GM18951 (cell line): Measurements from ENCODE around the gene C17orf107.
"Not testable (repeated sequence)": the region's sequence is repeated elsewhere in the genome, so short reads cannot be mapped to it uniquely, and the experiment has no call there.

Experiments
- POLR2A ChIP-seq: IDR thresholded peaks from 4 replicates; pipeline ENCODE4 v1.6.1; 2011; ENCODE audit warnings: mild to moderate bottlenecking; ENCODE audit not compliant: insufficient read length, insufficient read depth; ENCODE audit errors: extremely low read depth
- in situ Hi-C: fragments of 300-500 bp; cut with MboI; formaldehyde crosslinking; loops from one replicate; pipeline ENCODE4 v1.12.0; 2022; ENCODE audit warnings: low sequenced_read_pairs, mixed read lengths, inconsistent platforms; ENCODE audit not compliant: unreplicated experiment

Gene C17orf107

DNA sequence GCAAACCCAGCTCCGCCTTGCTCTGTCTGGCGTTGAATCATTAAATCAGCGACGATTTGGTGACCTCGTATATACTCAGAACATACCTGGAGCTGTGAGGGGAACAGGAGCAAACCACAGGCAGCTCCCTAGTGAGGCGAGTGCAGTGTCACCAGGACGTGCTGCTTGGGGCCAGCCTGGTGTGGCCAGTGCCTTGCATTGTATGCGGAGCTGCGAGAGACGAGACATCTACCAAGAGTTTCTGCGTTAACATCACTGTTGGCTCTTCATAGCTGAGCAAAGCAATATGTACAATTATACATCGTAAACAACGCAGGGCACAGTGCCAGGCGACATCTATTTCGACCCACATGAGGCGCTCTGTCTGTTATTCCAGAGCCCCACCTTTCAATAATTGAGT lies 38.3 kb upstream of the C17orf107 start:
- TF ChIP-seq POLR2A, result no peak
- in situ Hi-C loops, result no loop called here

DNA sequence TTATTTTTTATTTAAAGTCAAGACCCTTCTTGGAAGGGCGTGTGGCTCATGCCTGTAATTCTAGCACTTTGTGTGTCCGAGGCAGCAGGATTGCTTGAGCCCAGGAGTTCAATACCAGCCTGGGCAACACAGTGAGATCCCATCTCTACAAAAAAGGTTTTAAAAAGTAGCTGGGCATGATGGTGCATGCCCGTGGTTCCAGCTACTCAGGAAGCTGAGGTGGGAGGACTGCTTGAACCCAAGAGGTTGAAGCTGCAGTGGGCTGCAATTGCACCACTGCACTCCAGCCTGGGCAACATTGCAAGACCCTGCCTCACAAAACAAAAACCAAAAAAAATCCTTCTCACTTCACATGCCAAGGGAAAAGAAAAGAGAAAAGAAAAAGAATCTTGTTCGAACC lies 36.6 kb upstream of the C17orf107 start:
- in situ Hi-C loops, result no loop called here
- no peak for TF ChIP-seq POLR2A

DNA sequence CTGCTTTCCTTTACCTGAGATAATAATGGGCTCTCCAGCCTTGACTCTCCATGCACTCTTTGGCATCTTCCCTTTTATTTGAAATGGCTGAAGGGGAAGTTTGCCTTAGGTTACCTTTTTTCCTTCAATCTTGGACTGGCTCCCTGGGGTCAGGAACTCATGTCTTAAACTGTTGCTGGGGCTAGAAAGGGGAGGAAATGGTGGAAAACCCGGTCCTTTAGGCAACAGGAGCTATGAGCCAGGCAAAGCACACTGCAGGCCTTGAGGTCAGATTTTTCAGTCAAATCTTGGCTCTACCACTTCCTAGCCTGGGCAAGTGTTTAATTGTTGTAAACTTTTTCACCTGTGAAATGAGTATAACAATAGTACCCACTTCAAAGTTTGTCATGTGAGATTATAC lies 36.0 kb upstream of the C17orf107 start:
- in situ Hi-C loops, result no loop called here
- TF ChIP-seq POLR2A, result no peak

DNA sequence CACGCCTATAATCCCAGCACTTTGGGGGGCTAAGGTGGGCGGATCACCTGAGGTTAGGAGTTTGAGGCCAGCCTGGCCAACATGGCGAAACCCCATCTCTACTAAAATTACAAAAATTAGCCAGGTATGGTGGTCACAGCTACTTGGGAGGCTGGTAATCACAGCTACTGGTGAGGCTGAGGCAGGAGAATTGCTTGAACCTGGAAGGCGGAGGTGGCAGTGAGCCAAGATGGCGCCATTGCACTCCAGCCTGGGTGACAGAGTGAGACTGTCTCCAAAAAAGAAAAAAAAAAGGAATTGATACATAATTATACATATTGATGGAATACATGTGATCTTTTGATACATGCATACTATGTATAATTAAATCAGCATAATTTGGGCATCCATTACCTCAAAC lies 31.8 kb upstream of the C17orf107 start:
- in situ Hi-C loops, result not testable (repeated sequence)

DNA sequence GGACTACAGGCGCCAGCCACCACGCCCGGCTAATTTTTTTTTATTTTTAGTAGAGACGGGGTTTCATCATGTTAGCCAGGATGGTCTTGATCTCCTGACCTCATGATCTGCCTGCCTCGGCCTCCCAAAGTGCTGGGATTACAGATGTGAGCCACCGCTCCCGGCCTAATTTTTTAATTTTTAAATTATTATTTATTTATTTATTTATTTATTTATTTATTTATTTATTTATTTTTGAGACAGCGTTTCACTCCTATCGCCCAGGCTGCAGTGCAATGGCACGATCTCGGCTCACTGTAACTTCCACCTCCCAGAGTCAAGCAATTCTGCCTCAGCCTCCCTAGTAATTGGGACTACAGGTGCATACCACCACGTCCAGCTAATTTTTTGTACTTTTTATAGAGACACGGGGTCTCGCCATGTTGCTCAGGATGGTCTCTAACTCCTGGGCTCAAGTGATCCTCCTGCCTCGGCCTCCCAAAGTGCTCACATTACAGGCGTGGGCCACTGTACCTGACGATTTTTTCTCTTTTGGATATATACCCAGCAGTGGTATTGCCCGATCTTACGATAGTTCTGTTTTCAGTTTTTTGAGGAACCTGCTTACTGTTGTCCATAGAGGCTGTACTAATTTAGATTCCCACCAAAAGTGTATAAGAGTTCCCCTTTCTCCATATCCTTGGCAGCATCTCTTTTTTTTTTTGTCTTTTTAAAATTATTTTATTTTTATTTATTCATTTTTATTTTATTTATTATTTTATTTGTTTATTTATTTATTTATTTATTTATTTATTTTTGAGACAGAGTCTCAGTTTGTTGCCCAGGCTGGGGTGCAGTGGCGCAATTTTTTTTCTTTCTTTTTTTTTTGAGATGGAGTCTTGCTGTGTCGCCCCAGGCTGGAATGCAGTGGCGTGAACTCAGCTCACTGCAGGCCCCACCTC lies 30.0 kb upstream of the C17orf107 start:
- in situ Hi-C loops, result not testable (repeated sequence)

DNA sequence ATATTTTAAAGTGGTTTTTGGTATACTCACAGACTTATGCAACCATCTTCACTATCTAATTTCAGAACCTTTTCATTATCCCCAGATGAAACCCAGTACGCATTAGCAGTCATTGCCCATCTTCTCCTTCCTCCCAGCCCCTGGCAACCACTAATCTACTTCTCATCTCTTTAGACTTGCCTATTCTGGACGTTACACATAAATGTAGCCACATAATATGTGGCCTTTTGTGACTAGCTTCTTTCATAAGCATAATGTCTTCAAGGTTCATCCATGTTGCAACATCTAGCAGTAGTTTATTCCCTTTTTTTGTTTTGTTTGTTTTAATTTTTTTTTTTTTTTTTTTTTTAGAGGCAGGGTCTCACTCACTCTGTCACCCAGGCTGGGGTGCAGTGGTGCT lies 28.5 kb upstream of the C17orf107 start:
- in situ Hi-C loops, result no loop called here
- TF ChIP-seq POLR2A, result no peak

DNA sequence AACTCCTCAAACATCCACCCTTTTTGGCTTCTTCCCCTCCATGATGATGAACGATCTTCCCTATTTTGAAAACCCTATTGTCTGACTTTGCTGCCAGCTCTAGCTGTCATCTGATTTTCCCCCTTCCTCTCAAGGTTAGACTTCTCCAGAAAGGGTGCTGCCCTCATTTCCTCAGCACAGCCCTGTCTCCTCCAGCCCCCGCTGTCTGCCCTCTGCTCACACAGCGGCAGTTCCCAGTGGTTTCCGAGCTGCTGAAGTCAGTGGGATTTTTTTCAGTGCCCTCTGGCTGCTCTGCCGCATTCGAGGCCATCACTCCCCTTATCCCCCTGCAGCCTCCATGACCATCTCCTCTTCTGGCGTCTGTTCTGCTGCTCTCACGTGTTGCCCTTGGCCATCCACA lies 26.6 kb upstream of the C17orf107 start:
- in situ Hi-C loops, result no loop called here
- no peak for TF ChIP-seq POLR2A

DNA sequence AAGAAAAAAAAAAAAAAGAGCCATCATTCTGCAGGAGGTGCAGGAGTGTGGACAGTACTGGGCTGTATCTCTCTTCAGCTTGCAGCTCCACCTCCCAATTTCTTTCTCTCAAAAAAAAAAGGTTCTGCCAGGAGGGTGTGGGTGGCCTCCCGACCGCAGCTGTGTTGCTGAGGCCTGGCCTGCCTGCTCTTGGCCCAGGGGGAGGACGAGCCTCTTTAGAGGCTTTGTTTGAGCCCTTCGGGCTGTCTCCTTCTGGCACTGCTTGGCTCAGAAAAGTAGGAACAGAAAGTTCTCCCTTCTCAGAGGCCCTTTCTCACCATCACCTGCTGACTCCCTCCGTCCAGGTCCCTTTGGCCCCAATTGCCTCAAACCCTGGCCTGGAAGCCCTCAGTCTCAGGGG lies 22.2 kb upstream of the C17orf107 start:
- in situ Hi-C loops, result loop anchor here (25.0 kb wide), 1 partner anchor 315 kb away; the partner anchor contains the start of genes GGT6 and MYBBP1A
- no peak for TF ChIP-seq POLR2A

DNA sequence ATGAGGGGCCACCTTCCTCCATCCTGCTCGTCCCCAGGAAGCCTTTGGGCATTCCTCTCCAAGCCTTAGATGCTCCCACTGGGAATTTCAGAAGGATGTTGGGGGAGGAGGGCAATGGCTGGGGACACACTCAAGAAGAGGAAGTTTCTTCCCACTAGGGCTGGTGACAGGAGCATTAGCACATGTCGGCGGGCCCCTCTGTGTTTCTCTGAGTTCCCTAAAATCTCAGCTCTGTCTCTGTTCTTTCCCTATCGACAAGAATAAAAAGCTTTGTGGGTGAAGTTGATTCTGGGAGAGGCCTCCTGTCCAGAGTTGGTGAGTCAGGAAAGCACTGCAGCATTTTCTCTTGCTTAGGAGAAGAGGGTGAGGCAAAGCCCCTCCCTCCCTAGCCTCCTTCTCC lies 19.7 kb upstream of the C17orf107 start:
- TF ChIP-seq POLR2A, result no peak
- in situ Hi-C loops, result loop anchor here (25.0 kb wide), 1 partner anchor 317 kb away; the partner anchor contains the start of genes GGT6 and MYBBP1A

DNA sequence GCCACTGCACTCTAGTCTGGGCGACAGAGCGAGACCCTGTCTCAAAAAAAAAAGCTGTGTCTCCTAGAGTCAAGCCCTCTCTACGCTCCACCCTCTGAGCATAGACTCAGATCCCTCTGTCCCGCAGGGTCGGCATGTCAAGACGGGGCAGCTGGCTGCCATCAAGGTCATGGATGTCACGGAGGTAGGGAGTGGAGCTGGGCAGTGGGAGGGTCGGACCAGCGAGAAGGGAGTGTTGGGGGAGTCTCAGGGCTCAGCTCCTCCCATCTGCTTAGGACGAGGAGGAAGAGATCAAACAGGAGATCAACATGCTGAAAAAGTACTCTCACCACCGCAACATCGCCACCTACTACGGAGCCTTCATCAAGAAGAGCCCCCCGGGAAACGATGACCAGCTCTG lies 18.5 kb upstream of the C17orf107 start:
- in situ Hi-C loops, result loop anchor here (10.0 to 25.0 kb wide), 2 partner anchors 166 to 319 kb away; partner anchors contain the start of genes ARRB2, GGT6 and MYBBP1A
- TF ChIP-seq POLR2A, result no peak

DNA sequence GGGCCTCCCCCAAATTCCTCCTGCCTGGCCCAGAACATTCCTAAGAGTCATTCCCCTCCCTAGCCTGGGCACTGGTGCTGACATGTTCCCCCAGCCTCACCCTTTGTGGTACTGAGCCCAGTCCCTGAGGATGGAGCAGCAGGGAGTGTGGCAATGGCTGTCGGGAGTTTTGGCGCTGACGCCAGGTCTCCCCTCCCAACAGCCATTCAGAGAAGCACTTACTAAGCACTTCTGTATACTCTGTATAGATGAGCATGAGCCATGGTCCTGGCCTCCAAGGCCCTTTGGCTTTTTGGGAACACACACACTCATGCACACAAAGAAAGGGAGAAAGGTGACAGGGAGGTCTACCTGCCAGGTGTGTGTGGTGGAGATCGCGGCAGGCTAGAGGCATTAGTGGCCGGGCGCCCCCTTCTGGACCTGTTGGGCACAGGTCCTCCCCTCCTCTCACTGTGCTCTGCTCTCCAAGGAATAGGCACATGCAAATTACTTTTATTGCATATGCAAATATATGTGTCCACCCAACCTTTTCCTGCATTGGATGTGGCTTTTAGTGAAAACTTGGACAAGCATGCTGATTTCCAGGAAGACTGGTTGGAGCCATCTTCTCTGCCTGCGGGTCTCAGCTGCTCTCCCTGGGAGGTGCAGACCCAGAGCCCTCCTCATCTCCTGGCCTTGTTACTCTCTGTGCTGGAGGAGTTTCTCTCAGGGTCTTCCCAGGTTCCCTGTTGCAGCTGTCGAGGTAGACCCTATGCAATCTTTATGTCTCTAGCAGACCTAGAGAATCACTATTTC lies 17.4 kb upstream of the C17orf107 start:
- in situ Hi-C loops, result loop anchor here (10.0 to 25.0 kb wide), 2 partner anchors 167 to 320 kb away; partner anchors contain the start of genes ARRB2, GGT6 and MYBBP1A
- no peak for TF ChIP-seq POLR2A

DNA sequence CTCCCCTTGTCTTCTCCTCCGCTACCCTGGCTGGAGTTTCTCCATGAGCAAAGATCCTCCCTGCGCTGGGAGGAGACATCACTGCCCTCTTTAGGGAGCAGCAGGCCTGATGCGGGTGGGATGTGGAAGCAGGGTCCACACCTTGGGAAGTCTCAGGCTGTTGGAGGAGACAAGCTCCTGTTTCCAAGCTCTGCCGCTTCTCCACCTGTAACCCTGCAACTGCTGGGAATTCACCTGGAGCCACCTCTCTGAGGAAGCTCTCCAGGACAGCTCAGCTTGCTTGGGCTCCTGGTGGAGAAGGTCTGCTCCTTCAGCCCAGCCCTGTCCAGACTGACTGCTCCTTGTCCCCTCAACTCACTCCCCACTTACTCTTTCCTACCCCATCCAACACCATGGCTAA lies 14.8 kb upstream of the C17orf107 start:
- in situ Hi-C loops, result loop anchor here (10.0 to 25.0 kb wide), 2 partner anchors 170 to 322 kb away; partner anchors contain the start of genes ARRB2, GGT6 and MYBBP1A
- TF ChIP-seq POLR2A, result no peak

DNA sequence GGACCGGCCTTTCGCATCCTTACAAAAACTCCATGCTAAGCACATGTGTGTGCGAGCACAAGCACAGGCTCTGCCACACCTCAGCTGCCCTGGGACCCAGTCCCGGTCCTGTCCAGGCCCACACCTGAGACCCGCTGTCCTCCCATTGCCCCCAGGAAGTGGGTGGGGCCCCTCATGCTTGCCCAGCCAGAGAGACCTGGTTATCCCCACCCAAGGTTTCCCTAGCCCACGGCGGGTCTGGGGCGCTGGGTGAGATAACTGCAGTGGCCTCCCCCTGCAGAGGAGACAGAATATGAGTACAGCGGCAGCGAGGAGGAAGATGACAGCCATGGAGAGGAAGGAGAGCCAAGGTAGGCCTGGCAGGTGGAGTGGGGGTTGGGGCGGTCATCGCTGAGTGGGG lies 12.5 kb upstream of the C17orf107 start:
- no peak for TF ChIP-seq POLR2A
- in situ Hi-C loops, result loop anchor here (10.0 to 25.0 kb wide), 2 partner anchors 172 to 325 kb away; partner anchors contain the start of genes ARRB2, GGT6 and MYBBP1A
